Adrenal gland (tissue), 5 donors: Measurements from ENCODE around the gene HEXIM1.
"Not testable (repeated sequence)": the region's sequence is repeated elsewhere in the genome, so short reads cannot be mapped to it uniquely, and the experiment has no call there.

Experiments used
- POLR2A ChIP-seq, 2 donors: fragments of 450-650 bp; IDR thresholded peaks; one replicate each; pipeline ENCODE4 v1.6.1; 2017; ENCODE audit warnings: antibody characterized with exemption in 2 of 2, mild to moderate bottlenecking in 2 of 2, moderate library complexity in 1 of 2
- TF ChIP-seq, protein P1 (sequence below), 6 experiments: fragments of 450-650 bp in 4 of 6; fragments of 200-600 bp in 2 of 6; sonication (generic) in 1 of 6; IDR thresholded peaks; 1 replicate in 5 of 6; 2 replicates in 1 of 6; pipeline versions ENCODE4 v1.5.1 to v1.8.0; 2016 to 2021; ENCODE audit warnings: antibody characterized with exemption in 6 of 6, mild to moderate bottlenecking in 2 of 6, moderate library complexity in 1 of 6
- donor health status: DM: no; HTN: no; CAD: no.

DNA sequence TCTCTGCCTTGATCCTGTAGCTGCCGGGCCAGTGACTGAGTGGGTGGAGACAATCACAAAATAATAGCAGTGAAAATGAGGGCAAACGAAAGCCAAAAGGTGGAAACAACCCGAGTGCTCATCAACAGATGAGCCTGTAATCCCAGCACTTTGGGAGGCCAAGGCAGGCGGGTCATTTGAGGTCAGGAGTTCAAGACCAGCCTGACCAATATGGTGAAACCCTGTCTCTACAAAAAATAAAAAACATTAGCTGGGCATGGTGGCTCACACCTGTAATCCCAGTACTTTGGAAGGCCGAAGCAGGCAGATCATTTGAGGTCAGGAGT is 23.5 kb upstream of the HEXIM1 start:
- TF ChIP-seq, protein P1, sequence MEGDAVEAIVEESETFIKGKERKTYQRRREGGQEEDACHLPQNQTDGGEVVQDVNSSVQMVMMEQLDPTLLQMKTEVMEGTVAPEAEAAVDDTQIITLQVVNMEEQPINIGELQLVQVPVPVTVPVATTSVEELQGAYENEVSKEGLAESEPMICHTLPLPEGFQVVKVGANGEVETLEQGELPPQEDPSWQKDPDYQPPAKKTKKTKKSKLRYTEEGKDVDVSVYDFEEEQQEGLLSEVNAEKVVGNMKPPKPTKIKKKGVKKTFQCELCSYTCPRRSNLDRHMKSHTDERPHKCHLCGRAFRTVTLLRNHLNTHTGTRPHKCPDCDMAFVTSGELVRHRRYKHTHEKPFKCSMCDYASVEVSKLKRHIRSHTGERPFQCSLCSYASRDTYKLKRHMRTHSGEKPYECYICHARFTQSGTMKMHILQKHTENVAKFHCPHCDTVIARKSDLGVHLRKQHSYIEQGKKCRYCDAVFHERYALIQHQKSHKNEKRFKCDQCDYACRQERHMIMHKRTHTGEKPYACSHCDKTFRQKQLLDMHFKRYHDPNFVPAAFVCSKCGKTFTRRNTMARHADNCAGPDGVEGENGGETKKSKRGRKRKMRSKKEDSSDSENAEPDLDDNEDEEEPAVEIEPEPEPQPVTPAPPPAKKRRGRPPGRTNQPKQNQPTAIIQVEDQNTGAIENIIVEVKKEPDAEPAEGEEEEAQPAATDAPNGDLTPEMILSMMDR (IDR thresholded peaks at IDR 0.05) = not testable (repeated sequence)
- TF ChIP-seq POLR2A (IDR thresholded peaks at IDR 0.05) = not testable (repeated sequence)
